Astrocyte (in vitro differentiated cells and primary cell): ENCODE data around the gene SYT5. TPM values are rescaled to one million over a fixed set of nuclear protein-coding genes. Genes with fewer than 3 reads are reported as not detected.

Experiments
- DNase-seq: peaks from one replicate; pipeline ENCODE4 v3.0.0-alpha.2; 2010; ENCODE audit warnings: low read depth
- FAIRE-seq: peaks from 2 replicates; lab custom pipeline; 2011; peaks lifted over from hg19 to GRCh38; lab: Jason Lieb, UNC
- H2AFZ ChIP-seq: 2 replicates; pipeline ENCODE4 v1.6.0; 2012; ENCODE audit warnings: low read depth, low read length, inconsistent platforms
- H3K27ac ChIP-seq: 2 replicates; pipeline ENCODE4 v1.5.1; 2011; ENCODE audit warnings: low read depth, low read length, inconsistent platforms
- H3K27me3 ChIP-seq: 2 replicates; pipeline ENCODE4 v1.6.0; 2011; ENCODE audit warnings: low read length, inconsistent platforms; ENCODE audit not compliant: insufficient read depth
- H3K36me3 ChIP-seq: 2 replicates; pipeline ENCODE4 v1.5.1; 2011; ENCODE audit warnings: low read length, inconsistent platforms; ENCODE audit not compliant: insufficient read depth
- H3K4me1 ChIP-seq: 2 replicates; pipeline ENCODE4 v1.5.1; 2011; ENCODE audit warnings: low read length, inconsistent platforms; ENCODE audit not compliant: insufficient read depth
- H3K4me2 ChIP-seq: 2 replicates; pipeline ENCODE4 v1.6.0; 2012; ENCODE audit warnings: low read length, inconsistent platforms
- H3K4me3 ChIP-seq: 2 replicates; pipeline ENCODE4 v1.5.1; 2011; ENCODE audit warnings: low read depth, mild to moderate bottlenecking, low read length, inconsistent platforms; ENCODE audit not compliant: insufficient read depth
- H3K79me2 ChIP-seq: 2 replicates; pipeline ENCODE4 v1.6.0; 2012; ENCODE audit warnings: mild to moderate bottlenecking, low read length, inconsistent platforms; ENCODE audit not compliant: insufficient read depth
- H3K9ac ChIP-seq: 2 replicates; pipeline ENCODE4 v1.6.0; 2012; ENCODE audit warnings: mild to moderate bottlenecking, low read length, inconsistent platforms
- H3K9me3 ChIP-seq: 2 replicates; pipeline ENCODE4 v1.5.1; 2012; ENCODE audit warnings: low read depth, mild to moderate bottlenecking, low read length, inconsistent platforms; ENCODE audit not compliant: insufficient read depth
- H4K20me1 ChIP-seq: 2 replicates; pipeline ENCODE4 v1.6.0; 2012; ENCODE audit warnings: low read length, inconsistent platforms; ENCODE audit not compliant: insufficient read depth
- H3K27ac Mint-ChIP-seq: one replicate; pipeline ENCODE4 v1.8.0; 2021; ENCODE audit warnings: mild to moderate bottlenecking, mixed read lengths; ENCODE audit not compliant: unreplicated experiment
- H3K27me3 Mint-ChIP-seq: one replicate; pipeline ENCODE4 v1.8.0; 2021; ENCODE audit warnings: low read depth, mixed read lengths; ENCODE audit not compliant: unreplicated experiment
- H3K36me3 Mint-ChIP-seq: one replicate; pipeline ENCODE4 v1.8.0; 2021; ENCODE audit warnings: low read depth, mixed read lengths; ENCODE audit not compliant: unreplicated experiment
- H3K4me1 Mint-ChIP-seq: one replicate; pipeline ENCODE4 v1.8.0; 2021; ENCODE audit warnings: low read depth, mixed read lengths; ENCODE audit not compliant: unreplicated experiment
- H3K4me3 Mint-ChIP-seq: one replicate; pipeline ENCODE4 v1.8.0; 2021; ENCODE audit warnings: mild to moderate bottlenecking, moderate library complexity, mixed read lengths; ENCODE audit not compliant: unreplicated experiment
- H3K9me3 Mint-ChIP-seq: one replicate; pipeline ENCODE4 v1.8.0; 2021; ENCODE audit warnings: mild to moderate bottlenecking, mixed read lengths; ENCODE audit not compliant: unreplicated experiment
- EZH2 ChIP-seq: IDR thresholded peaks from 2 replicates; pipeline ENCODE4 v1.6.1; 2012; ENCODE audit warnings: mild to moderate bottlenecking, low read length, inconsistent platforms; ENCODE audit not compliant: insufficient read depth
- total RNA-seq: library from RNA; stranded (reverse); gene quantifications from 2 replicates; pipeline ENCODE4 v1.2.1, GENCODE V29; 2021
- TF ChIP-seq, protein P1 (sequence below): IDR thresholded peaks from 2 replicates; pipeline ENCODE4 v1.5.1; 2011; ENCODE audit warnings: low read depth, mild to moderate bottlenecking, inconsistent platforms, low read length, moderate library complexity; ENCODE audit not compliant: insufficient read depth

SYT5 gene
- total RNA-seq, 1 donor from 2014 or later, result 1.1 TPM

DNA sequence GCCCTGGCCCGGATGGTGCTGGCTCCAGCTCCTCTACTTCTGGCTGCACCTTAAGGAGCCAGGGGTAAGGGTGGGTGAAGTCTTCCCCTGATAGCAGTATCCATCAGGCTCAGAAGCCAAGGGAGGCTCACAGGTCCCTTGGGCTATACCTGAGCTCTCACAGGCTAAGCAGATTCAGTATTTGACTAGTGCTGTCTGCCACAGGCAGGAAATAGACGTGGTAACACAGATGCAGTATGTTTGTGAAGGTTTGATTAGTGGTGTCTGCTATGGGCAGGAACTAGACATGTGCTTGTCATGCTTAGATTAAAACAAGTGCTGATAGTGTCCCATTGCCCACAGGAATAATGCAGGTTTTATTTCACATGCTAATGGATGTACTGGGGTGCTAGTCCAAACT lies 4.0 kb downstream of the SYT5 start:
- no peak overlapping the region for H3K27ac Mint-ChIP-seq
- Histone ChIP-seq H2AFZ (no peak overlapping the region), H3K9me3 (peaks cover 3% of the 10 kb centered on the region), H3K4me1 (peaks cover 25% of the 10 kb centered on the region), H3K27me3 (peaks cover 13% of the 10 kb centered on the region), H3K4me2 (no peak overlapping the region), H3K36me3 (no peaks in the 10 kb centered on the region), H3K79me2 (no peaks in the 10 kb centered on the region), H3K27ac (no peak overlapping the region), H4K20me1 (peaks cover 6% of the 10 kb centered on the region), H3K9ac (no peak overlapping the region), H3K4me3 (no peak overlapping the region)
- FAIRE-seq (no peak), DNase-seq (no peak)
- H3K4me3 Mint-ChIP-seq, result no peak overlapping the region
- peaks cover 8% of the 10 kb centered on the region for H3K4me1 Mint-ChIP-seq
- TF ChIP-seq, protein P1, sequence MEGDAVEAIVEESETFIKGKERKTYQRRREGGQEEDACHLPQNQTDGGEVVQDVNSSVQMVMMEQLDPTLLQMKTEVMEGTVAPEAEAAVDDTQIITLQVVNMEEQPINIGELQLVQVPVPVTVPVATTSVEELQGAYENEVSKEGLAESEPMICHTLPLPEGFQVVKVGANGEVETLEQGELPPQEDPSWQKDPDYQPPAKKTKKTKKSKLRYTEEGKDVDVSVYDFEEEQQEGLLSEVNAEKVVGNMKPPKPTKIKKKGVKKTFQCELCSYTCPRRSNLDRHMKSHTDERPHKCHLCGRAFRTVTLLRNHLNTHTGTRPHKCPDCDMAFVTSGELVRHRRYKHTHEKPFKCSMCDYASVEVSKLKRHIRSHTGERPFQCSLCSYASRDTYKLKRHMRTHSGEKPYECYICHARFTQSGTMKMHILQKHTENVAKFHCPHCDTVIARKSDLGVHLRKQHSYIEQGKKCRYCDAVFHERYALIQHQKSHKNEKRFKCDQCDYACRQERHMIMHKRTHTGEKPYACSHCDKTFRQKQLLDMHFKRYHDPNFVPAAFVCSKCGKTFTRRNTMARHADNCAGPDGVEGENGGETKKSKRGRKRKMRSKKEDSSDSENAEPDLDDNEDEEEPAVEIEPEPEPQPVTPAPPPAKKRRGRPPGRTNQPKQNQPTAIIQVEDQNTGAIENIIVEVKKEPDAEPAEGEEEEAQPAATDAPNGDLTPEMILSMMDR, result no peak
- TF ChIP-seq EZH2, result no peak
- peaks cover 49% of the 10 kb centered on the region for H3K27me3 Mint-ChIP-seq
- no peaks in the 10 kb centered on the region for H3K9me3 Mint-ChIP-seq
- H3K36me3 Mint-ChIP-seq, result no peaks in the 10 kb centered on the region

DNA sequence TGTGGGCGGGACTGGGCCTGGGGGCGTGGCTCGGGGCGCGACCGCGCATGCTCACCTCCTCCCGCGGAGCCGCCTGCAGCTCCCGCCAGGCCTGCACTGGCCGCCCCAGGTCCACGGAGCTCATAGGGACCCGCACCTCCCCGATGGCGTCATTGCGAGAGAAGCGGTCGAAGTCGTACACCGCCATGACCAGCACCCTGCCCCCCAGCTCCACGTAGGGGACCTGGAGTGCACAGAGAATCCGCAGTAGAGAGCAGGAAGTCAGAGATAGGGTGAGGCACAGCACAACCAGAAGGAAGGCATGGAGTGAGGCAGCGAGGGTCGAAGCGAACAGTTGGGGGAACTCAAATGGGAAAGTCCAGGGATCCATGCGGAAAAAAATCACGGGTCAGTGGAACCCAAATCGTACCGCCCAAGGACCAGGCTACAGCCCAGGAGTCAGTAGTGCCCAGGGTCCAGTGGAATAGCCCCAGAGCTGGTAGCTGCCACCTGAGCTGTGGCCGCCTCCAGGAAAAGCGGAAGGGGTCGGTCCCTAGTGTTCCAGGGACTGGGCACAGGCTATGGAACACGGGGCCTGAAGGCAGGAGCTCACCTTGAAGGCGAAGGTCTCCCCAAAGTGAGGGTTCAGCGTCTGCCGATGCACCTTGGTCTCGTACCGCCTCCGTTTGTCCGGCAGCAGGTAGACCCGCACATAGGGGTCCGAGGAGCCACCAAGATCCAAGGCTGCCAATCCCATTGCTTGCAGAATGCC lies 4.8 kb downstream of the SYT5 start:
- TF ChIP-seq EZH2, result no peak
- TF ChIP-seq, protein P1, result no peak
- peaks cover 48% of the 10 kb centered on the region for H3K27me3 Mint-ChIP-seq
- H3K9me3 Mint-ChIP-seq, result no peaks in the 10 kb centered on the region

More for the DNA sequence above, 4.8 kb downstream of the SYT5 start:
- no peak overlapping the region for H3K27ac ChIP-seq
- peaks cover 3% of the 10 kb centered on the region for H3K9me3 ChIP-seq
- Mint-ChIP-seq H3K4me1 (peaks cover 8% of the 10 kb centered on the region), H3K27ac (no peak overlapping the region), H3K36me3 (no peaks in the 10 kb centered on the region), H3K4me3 (no peak overlapping the region)
- FAIRE-seq (no peak), DNase-seq (no peak)
- H4K20me1 ChIP-seq, result peaks cover under 1% of the 10 kb centered on the region
- no peaks in the 10 kb centered on the region for H3K79me2 ChIP-seq
- no peak overlapping the region for H3K4me2 ChIP-seq
- no peak overlapping the region for H2AFZ ChIP-seq
- H3K4me1 ChIP-seq, result peaks cover 25% of the 10 kb centered on the region
- H3K4me3 ChIP-seq, result no peak overlapping the region
- H3K9ac ChIP-seq, result no peak overlapping the region
- peaks cover 13% of the 10 kb centered on the region for H3K27me3 ChIP-seq
- no peaks in the 10 kb centered on the region for H3K36me3 ChIP-seq
